HepG2 (cell line): ENCODE measurements around the gene EPC1. TPM values are rescaled to one million over a fixed set of nuclear protein-coding genes. Genes with fewer than 3 reads are reported as not detected.

ENCODE experiments used
- CENPX ChIP-seq: sonication (generic); formaldehyde crosslinking; IDR thresholded peaks from 2 replicates; pipeline ENCODE4 v1.9.0; 2021; ENCODE audit warnings: mild to moderate bottlenecking, missing genetic modification reagents, moderate library complexity
- DPF2 ChIP-seq: sonication (generic); formaldehyde crosslinking; IDR thresholded peaks from 2 replicates; pipeline ENCODE4 v1.4.0; 2020; ENCODE audit warnings: mild to moderate bottlenecking, low read depth, missing genetic modification reagents, borderline replicate concordance
- HNF4A ChIP-seq: sonication (generic); formaldehyde crosslinking; IDR thresholded peaks from 2 replicates; pipeline ENCODE4 v1.4.0; 2020; ENCODE audit warnings: missing genetic modification reagents
- HNRNPLL ChIP-seq: fragments of 200-400 bp; formaldehyde crosslinking; IDR thresholded peaks from 2 replicates; pipeline ENCODE4 v1.6.1; 2017; ENCODE audit warnings: mild to moderate bottlenecking, low read depth, low read length; ENCODE audit not compliant: poor library complexity, severe bottlenecking
- MIER3 ChIP-seq: IDR thresholded peaks from 2 replicates; pipeline ENCODE4 v1.6.1; 2016; ENCODE audit warnings: missing compliant biosample characterization, borderline replicate concordance
- NBN ChIP-seq: fragments of 450-650 bp; conservative IDR thresholded peaks from 2 replicates; pipeline ENCODE4 v1.6.1; 2017
- NONO ChIP-seq, 2 experiments: fragments of 450-650 bp in 1 of 2; sonication (generic) in 1 of 2; formaldehyde crosslinking in 1 of 2; IDR thresholded peaks in 1 of 2; conservative IDR thresholded peaks in 1 of 2; 2 replicates each; pipeline versions ENCODE4 v1.6.1 to v1.8.0; 2017 to 2022; ENCODE audit warnings: mild to moderate bottlenecking in 1 of 2, missing genetic modification reagents in 1 of 2, moderate library complexity in 1 of 2
- RARG ChIP-seq: sonication (generic); formaldehyde crosslinking; IDR thresholded peaks from 2 replicates; pipeline ENCODE4 v1.4.0; 2020; ENCODE audit warnings: low read depth, mild to moderate bottlenecking, missing genetic modification reagents
- RXRB ChIP-seq: IDR thresholded peaks from 2 replicates; pipeline ENCODE4 v1.6.1; 2016; ENCODE audit warnings: borderline replicate concordance, missing genetic modification reagents, missing compliant biosample characterization
- SMC3 ChIP-seq: IDR thresholded peaks from 2 replicates; pipeline ENCODE4 v1.6.1; 2011; ENCODE audit warnings: low read length, improper control_type of control experiment
- STAG1 ChIP-seq: sonication (generic); formaldehyde crosslinking; IDR thresholded peaks from 2 replicates; pipeline ENCODE4 v1.4.0; 2020; ENCODE audit warnings: missing genetic modification reagents
- TEF ChIP-seq: sonication (generic); formaldehyde crosslinking; IDR thresholded peaks from 2 replicates; pipeline ENCODE4 v1.5.0; 2020; ENCODE audit warnings: missing genetic modification reagents
- ZBED4 ChIP-seq: sonication (generic); formaldehyde crosslinking; IDR thresholded peaks from 2 replicates; pipeline ENCODE4 v1.4.0; 2020; ENCODE audit warnings: missing genetic modification reagents, borderline replicate concordance
- ZNF335 ChIP-seq: sonication (generic); formaldehyde crosslinking; IDR thresholded peaks from 2 replicates; pipeline ENCODE4 v1.4.0; 2020; ENCODE audit warnings: missing genetic modification reagents
- ZNF570 ChIP-seq: sonication (generic); formaldehyde crosslinking; IDR thresholded peaks from 2 replicates; pipeline ENCODE4 v1.4.0; 2020; ENCODE audit warnings: mild to moderate bottlenecking, missing genetic modification reagents, borderline replicate concordance
- ZNF644 ChIP-seq: IDR thresholded peaks from 2 replicates; pipeline ENCODE4 v1.6.1; 2016; ENCODE audit warnings: low read depth
- polyA plus RNA-seq, 8 experiments: library from polyadenylated mRNA; depleted of rRNA in 3 of 8; stranded (reverse) in 7 of 8; unstranded in 1 of 8; fragments of >200 nt; fragmentation: Illumina TruSeq in 4 of 8; extraction: Trizol in 4 of 8; gene quantifications; 2 replicates each; pipeline versions ENCODE4 v1.2.1 to v1.2.3, GENCODE V29; 2011 to 2016; ENCODE audit warnings: low read depth in 4 of 8, missing spikeins in 1 of 8, mixed read lengths in 1 of 8; ENCODE audit not compliant: insufficient read depth in 1 of 8
- total RNA-seq, 5 experiments: library from RNA; depleted of rRNA; stranded (reverse); fragments of >200 nt; fragmentation: Illumina TruSeq; extraction: Trizol; gene quantifications; 2 replicates each; pipeline ENCODE4 v1.2.3, GENCODE V29; 2016; ENCODE audit warnings: low read depth in 1 of 5
- TF ChIP-seq, protein P1 (sequence below): sonication (generic); formaldehyde crosslinking; IDR thresholded peaks from 2 replicates; pipeline ENCODE4 v1.4.0; 2020; ENCODE audit warnings: mild to moderate bottlenecking, missing genetic modification reagents
- TF ChIP-seq, protein P2 (sequence below): IDR thresholded peaks from 2 replicates; pipeline ENCODE4 v1.6.1; 2018; ENCODE audit warnings: missing genetic modification reagents, mild to moderate bottlenecking, missing compliant biosample characterization
- TF ChIP-seq, protein P3 (sequence below): sonication (generic); formaldehyde crosslinking; IDR thresholded peaks from 2 replicates; pipeline ENCODE4 v1.5.1; 2020; ENCODE audit warnings: mild to moderate bottlenecking, missing genetic modification reagents, borderline replicate concordance

EPC1 gene
- total and polyA plus RNA-seq, 2 of the 13 experiments (the other 11 are each of a cell fraction or from before 2014, with no cell fraction given) = 28.7 to 44.2 TPM

GRCh38 chr10:32256613-32257437 lies 90.1 kb downstream of the EPC1 start (continued):
- TF ChIP-seq HNF4A (CRISPR knock-in tag) (peak; percentile 56), CENPX (CRISPR knock-in tag) (no peak), ZNF335 (CRISPR knock-in tag) (no peak), RXRB (CRISPR knock-in tag) (peak; percentile 35; the same call in 1 of the 2 replicates), HNRNPLL (no peak), NONO (IDR thresholded peaks at IDR 0.05) (no peak), NONO (CRISPR knock-in tag; conservative IDR thresholded peaks at IDR 0.05) (no peak), ZBED4 (CRISPR knock-in tag) (peak; percentile 49; the same call in 1 of the 2 replicates), SMC3 (peak; percentile 69), STAG1 (CRISPR knock-in tag) (peak; percentile 75), MIER3 (no peak), TEF (no peak), RARG (CRISPR knock-in tag) (no peak), ZNF570 (CRISPR knock-in tag) (no peak), NBN (no peak), DPF2 (CRISPR knock-in tag) (no peak), ZNF644 (peak; percentile 75; the same call in 1 of the 2 replicates)
- TF ChIP-seq, protein P1, sequence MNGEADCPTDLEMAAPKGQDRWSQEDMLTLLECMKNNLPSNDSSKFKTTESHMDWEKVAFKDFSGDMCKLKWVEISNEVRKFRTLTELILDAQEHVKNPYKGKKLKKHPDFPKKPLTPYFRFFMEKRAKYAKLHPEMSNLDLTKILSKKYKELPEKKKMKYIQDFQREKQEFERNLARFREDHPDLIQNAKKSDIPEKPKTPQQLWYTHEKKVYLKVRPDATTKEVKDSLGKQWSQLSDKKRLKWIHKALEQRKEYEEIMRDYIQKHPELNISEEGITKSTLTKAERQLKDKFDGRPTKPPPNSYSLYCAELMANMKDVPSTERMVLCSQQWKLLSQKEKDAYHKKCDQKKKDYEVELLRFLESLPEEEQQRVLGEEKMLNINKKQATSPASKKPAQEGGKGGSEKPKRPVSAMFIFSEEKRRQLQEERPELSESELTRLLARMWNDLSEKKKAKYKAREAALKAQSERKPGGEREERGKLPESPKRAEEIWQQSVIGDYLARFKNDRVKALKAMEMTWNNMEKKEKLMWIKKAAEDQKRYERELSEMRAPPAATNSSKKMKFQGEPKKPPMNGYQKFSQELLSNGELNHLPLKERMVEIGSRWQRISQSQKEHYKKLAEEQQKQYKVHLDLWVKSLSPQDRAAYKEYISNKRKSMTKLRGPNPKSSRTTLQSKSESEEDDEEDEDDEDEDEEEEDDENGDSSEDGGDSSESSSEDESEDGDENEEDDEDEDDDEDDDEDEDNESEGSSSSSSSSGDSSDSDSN = no peak
- TF ChIP-seq, protein P2, sequence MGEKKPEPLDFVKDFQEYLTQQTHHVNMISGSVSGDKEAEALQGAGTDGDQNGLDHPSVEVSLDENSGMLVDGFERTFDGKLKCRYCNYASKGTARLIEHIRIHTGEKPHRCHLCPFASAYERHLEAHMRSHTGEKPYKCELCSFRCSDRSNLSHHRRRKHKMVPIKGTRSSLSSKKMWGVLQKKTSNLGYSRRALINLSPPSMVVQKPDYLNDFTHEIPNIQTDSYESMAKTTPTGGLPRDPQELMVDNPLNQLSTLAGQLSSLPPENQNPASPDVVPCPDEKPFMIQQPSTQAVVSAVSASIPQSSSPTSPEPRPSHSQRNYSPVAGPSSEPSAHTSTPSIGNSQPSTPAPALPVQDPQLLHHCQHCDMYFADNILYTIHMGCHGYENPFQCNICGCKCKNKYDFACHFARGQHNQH (CRISPR knock-in tag) = 0 out of 2 replicates have a peak, but pooled peaks have one; percentile 49
- TF ChIP-seq, protein P3, sequence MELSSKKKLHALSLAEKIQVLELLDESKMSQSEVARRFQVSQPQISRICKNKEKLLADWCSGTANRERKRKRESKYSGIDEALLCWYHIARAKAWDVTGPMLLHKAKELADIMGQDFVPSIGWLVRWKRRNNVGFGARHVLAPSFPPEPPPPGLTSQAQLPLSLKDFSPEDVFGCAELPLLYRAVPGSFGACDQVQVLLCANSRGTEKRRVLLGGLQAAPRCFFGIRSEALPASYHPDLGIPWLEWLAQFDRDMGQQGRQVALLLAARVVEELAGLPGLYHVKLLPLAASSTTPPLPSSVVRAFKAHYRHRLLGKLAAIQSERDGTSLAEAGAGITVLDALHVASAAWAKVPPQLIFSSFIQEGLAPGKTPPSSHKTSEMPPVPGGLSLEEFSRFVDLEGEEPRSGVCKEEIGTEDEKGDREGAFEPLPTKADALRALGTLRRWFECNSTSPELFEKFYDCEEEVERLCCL = no peak
